DOHH2 (cell line): ENCODE results near the gene RIMBP2.

Source experiments
- H3F3A ChIP-seq: fragments of 200-600 bp; sonication (generic), shearing (Covaris generic); 2 replicates; pipeline ENCODE4 v1.6.0; 2016; ENCODE audit warnings: antibody characterized with exemption, mild to moderate bottlenecking; ENCODE audit not compliant: control insufficient read depth, insufficient read depth
- H3K27ac ChIP-seq: fragments of 200-600 bp; sonication (generic); 2 replicates; pipeline ENCODE4 v1.5.1; 2014; ENCODE audit warnings: low read depth, mild to moderate bottlenecking, low read length, moderate library complexity
- H3K27me3 ChIP-seq: fragments of 200-600 bp; sonication (generic); 2 replicates; pipeline ENCODE4 v1.6.1; 2014; ENCODE audit warnings: mild to moderate bottlenecking, low read length, mixed read lengths; ENCODE audit not compliant: control insufficient read depth
- H3K36me3 ChIP-seq: fragments of 200-600 bp; sonication (generic); 2 replicates; pipeline ENCODE4 v1.6.1; 2014; ENCODE audit warnings: mild to moderate bottlenecking, low read length, moderate library complexity, mixed read lengths; ENCODE audit not compliant: control insufficient read depth
- H3K4me1 ChIP-seq: fragments of 200-600 bp; sonication (generic); 2 replicates; pipeline ENCODE4 v1.6.1; 2014; ENCODE audit warnings: mild to moderate bottlenecking, low read length, mixed read lengths; ENCODE audit not compliant: control insufficient read depth
- H3K4me2 ChIP-seq: fragments of 200-600 bp; sonication (generic); 2 replicates; pipeline ENCODE4 v1.6.0; 2014; ENCODE audit warnings: mild to moderate bottlenecking, low read length, moderate library complexity
- H3K4me3 ChIP-seq: fragments of 200-600 bp; sonication (generic); 2 replicates; pipeline ENCODE4 v1.5.1; 2014; ENCODE audit warnings: mild to moderate bottlenecking, low read length, mixed read lengths
- H3K79me2 ChIP-seq: fragments of 200-600 bp; sonication (generic); 2 replicates; pipeline ENCODE4 v1.6.1; 2014; ENCODE audit warnings: mild to moderate bottlenecking, low read length, mixed read lengths; ENCODE audit not compliant: control insufficient read depth
- H3K9me2 ChIP-seq: fragments of 200-600 bp; sonication (generic); replicated peaks from 2 replicates; pipeline ENCODE4 v1.6.1; 2014; ENCODE audit warnings: mild to moderate bottlenecking, low read length, mixed read lengths; ENCODE audit not compliant: control insufficient read depth
- H3K9me3 ChIP-seq: fragments of 200-600 bp; sonication (generic); 2 replicates; pipeline ENCODE4 v1.6.1; 2014; ENCODE audit warnings: antibody characterized with exemption, low read length, mixed read lengths; ENCODE audit not compliant: control insufficient read depth, insufficient read depth
- H4K20me1 ChIP-seq: fragments of 200-600 bp; sonication (generic); 2 replicates; pipeline ENCODE4 v1.6.0; 2014; ENCODE audit warnings: low read depth, mild to moderate bottlenecking, antibody characterized with exemption, low read length, moderate library complexity; ENCODE audit not compliant: control insufficient read depth, insufficient read depth
- CTCF ChIP-seq: fragments of 200-600 bp; sonication (generic); IDR thresholded peaks from one replicate; pipeline ENCODE4 v1.5.1; 2014; ENCODE audit warnings: antibody characterized with exemption, mild to moderate bottlenecking, low read depth, low read length; ENCODE audit not compliant: poor library complexity, severe bottlenecking
- EZH2phosphoT487 ChIP-seq: fragments of 200-600 bp; sonication (generic); IDR thresholded peaks from 2 replicates; pipeline ENCODE4 v1.6.1; 2017; ENCODE audit warnings: borderline replicate concordance, mild to moderate bottlenecking, antibody characterized with exemption, low read length, moderate library complexity, mixed read lengths

Gene RIMBP2

GRCh38 chr12:130566446-130567155 is 149.5 kb downstream of the RIMBP2 start:
- Histone ChIP-seq H3K4me3 (no peak overlapping the region), H3K36me3 (no peaks in the 10 kb centered on the region), H3K4me1 (no peaks in the 10 kb centered on the region), H4K20me1 (no peaks in the 10 kb centered on the region), H3K9me2 (no peaks in the 10 kb centered on the region), H3K9me3 (no peaks in the 10 kb centered on the region; the same call in 1 of the 2 replicates), H3K4me2 (no peak overlapping the region), H3K27ac (no peak overlapping the region), H3K27me3 (no peaks in the 10 kb centered on the region), H3K79me2 (no peaks in the 10 kb centered on the region), H3F3A (no peaks in the 10 kb centered on the region)
- TF ChIP-seq EZH2phosphoT487 (no peak), CTCF (no peak)

- H4K20me1 ChIP-seq: no peaks in the 10 kb centered on the region
- no peak overlapping the region for H3K4me2 ChIP-seq
- H3K36me3 ChIP-seq: no peaks in the 10 kb centered on the region
- no peak overlapping the region for H3K4me3 ChIP-seq
- no peaks in the 10 kb centered on the region for H3F3A ChIP-seq
- H3K27me3 ChIP-seq: no peaks in the 10 kb centered on the region
- H3K9me3 ChIP-seq: no peaks in the 10 kb centered on the region; the same call in 1 of the 2 replicates
- H3K9me2 ChIP-seq: no peaks in the 10 kb centered on the region
- H3K4me1 ChIP-seq: no peaks in the 10 kb centered on the region
- no peak overlapping the region for H3K27ac ChIP-seq
- H3K79me2 ChIP-seq: no peaks in the 10 kb centered on the region
- TF ChIP-seq CTCF (no peak), EZH2phosphoT487 (no peak)
These were observed 150.9 kb downstream of the RIMBP2 start for GRCh38 chr12:130565189-130565588.

GRCh38 chr12:130563323-130563722 is 152.8 kb downstream of the RIMBP2 start:
- TF ChIP-seq CTCF (no peak), EZH2phosphoT487 (no peak)
- H3F3A ChIP-seq: no peaks in the 10 kb centered on the region
- no peaks in the 10 kb centered on the region for H3K4me1 ChIP-seq
- H3K4me2 ChIP-seq: no peak overlapping the region
- no peaks in the 10 kb centered on the region for H3K27me3 ChIP-seq
- no peaks in the 10 kb centered on the region; the same call in 1 of the 2 replicates for H3K9me3 ChIP-seq
- H3K4me3 ChIP-seq: no peak overlapping the region
- no peaks in the 10 kb centered on the region for H3K9me2 ChIP-seq
- H3K79me2 ChIP-seq: no peaks in the 10 kb centered on the region
- H4K20me1 ChIP-seq: no peaks in the 10 kb centered on the region
- no peak overlapping the region for H3K27ac ChIP-seq
- H3K36me3 ChIP-seq: no peaks in the 10 kb centered on the region
